Smooth muscle cell (in vitro differentiated cells): ENCODE data around the gene CTBP2. TPM values are rescaled to one million over a fixed set of nuclear protein-coding genes. Genes with fewer than 3 reads are reported as not detected.

Source experiments
- DNase-seq: peaks from one replicate; lab custom pipeline; 2025; ENCODE audit not compliant: unreplicated experiment; lab: John Stamatoyannopoulos, UW
- H2AFZ ChIP-seq: fragments of 200-600 bp; sonication (generic); 2 replicates; pipeline ENCODE4 v1.6.0; 2016; ENCODE audit warnings: antibody characterized with exemption, low read depth, mild to moderate bottlenecking
- H3F3A ChIP-seq: fragments of 200-600 bp; sonication (generic); 2 replicates; pipeline ENCODE4 v1.6.0; 2017; ENCODE audit warnings: antibody characterized with exemption, low read depth
- H3K27ac ChIP-seq: fragments of 200-600 bp; sonication (generic); 2 replicates; pipeline ENCODE4 v1.5.1; 2016; ENCODE audit warnings: low read depth, mild to moderate bottlenecking
- H3K27me3 ChIP-seq: fragments of 200-600 bp; sonication (generic); 2 replicates; pipeline ENCODE4 v1.6.1; 2016; ENCODE audit warnings: low read depth, mild to moderate bottlenecking
- H3K36me3 ChIP-seq: fragments of 200-600 bp; sonication (generic); 2 replicates; pipeline ENCODE4 v1.5.1; 2016; ENCODE audit warnings: low read depth
- H3K4me1 ChIP-seq: fragments of 200-600 bp; sonication (generic); 2 replicates; pipeline ENCODE4 v1.5.1; 2016; ENCODE audit warnings: low read depth
- H3K4me2 ChIP-seq: fragments of 200-600 bp; sonication (generic); 2 replicates; pipeline ENCODE4 v1.6.0; 2016; ENCODE audit warnings: mild to moderate bottlenecking
- H3K4me3 ChIP-seq: fragments of 200-600 bp; sonication (generic); 2 replicates; pipeline ENCODE4 v1.5.1; 2016; ENCODE audit warnings: mild to moderate bottlenecking
- H3K79me2 ChIP-seq: fragments of 200-600 bp; sonication (generic); 2 replicates; pipeline ENCODE4 v1.6.0; 2016; ENCODE audit warnings: low read depth, mild to moderate bottlenecking
- H3K9ac ChIP-seq: fragments of 200-600 bp; sonication (generic); 2 replicates; pipeline ENCODE4 v1.6.0; 2016; ENCODE audit warnings: low read depth
- H3K9me3 ChIP-seq: fragments of 200-600 bp; sonication (generic); replicated peaks from 2 replicates; pipeline ENCODE4 v1.5.1; 2016; ENCODE audit warnings: low read depth
- H4K20me1 ChIP-seq: fragments of 200-600 bp; sonication (generic); 2 replicates; pipeline ENCODE4 v1.6.0; 2016; ENCODE audit warnings: low read depth
- WGBS: methylation state at CpG from one replicate; pipeline ENCODE4 v1.1.7; 2016; ENCODE audit warnings: low lambda C conversion rate; 5-methylcytosine and 5-hydroxymethylcytosine counted together
- polyA plus RNA-seq: library from polyadenylated mRNA; unstranded; fragments of >200 nt; fragmentation: Nextera tagmentation; extraction: Ambion mirVana; gene quantifications from 2 replicates; pipeline ENCODE4 v1.2.1, GENCODE V29; 2016
- total RNA-seq: library from RNA; depleted of rRNA; stranded (reverse); fragments of >200 nt; gene quantifications from 2 replicates; pipeline ENCODE4 v1.2.3, GENCODE V29; 2014
- TF ChIP-seq, protein P1 (sequence below): fragments of 200-600 bp; sonication (generic); IDR thresholded peaks from 2 replicates; pipeline ENCODE4 v1.5.1; 2017; ENCODE audit warnings: borderline replicate concordance, mild to moderate bottlenecking, antibody characterized with exemption; ENCODE audit not compliant: insufficient read depth, poor library complexity, severe bottlenecking

Gene CTBP2
- total and polyA plus RNA-seq, 2 experiments from 2014 or later: 49.9 to 69.5 TPM

DNA sequence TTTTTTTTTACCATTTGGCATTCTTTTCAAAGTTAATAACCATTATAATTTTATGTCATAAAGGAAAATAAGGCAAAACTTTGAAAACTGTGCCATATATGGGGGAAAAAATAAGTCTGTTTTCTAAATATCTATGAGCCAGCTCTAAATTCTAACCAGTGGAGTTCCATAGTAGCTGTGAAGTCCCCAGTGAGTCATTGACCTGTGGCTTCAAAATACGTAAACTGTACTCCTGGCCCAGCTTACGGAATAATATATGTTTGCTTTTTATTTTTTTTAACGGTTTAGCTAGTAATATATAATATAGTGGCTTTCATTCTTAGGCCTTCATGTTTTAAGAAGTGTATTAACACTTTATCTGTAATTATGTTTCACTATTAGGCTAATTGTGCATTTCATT, 197.9 kb downstream of the CTBP2 start:
- WGBS: 74% methylated on average over 3 of the region's 3 CpGs
- no peaks in the 10 kb centered on the region for H3K36me3 ChIP-seq

DNA sequence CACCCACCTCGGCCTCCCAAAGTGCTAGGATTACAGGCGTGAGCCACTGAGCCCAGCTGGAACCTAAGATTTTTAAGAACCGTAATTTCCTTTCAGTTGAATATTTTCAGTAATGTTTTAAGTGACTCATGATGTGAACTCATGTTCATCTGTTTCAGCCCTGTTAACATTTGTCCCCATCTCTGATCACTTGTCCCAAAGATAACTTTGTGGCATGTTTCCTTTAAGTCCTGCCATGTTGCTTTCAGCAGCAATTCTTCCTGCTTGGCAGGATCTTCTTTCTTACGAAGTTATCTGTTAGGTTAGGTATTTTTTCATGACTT, 199.2 kb downstream of the CTBP2 start:
- Histone ChIP-seq H3K9me3 (no peaks in the 10 kb centered on the region), H3K4me1 (no peaks in the 10 kb centered on the region), H3K27ac (peak overlapping the region; percentile 34), H3K4me3 (no peak overlapping the region), H3F3A (no peaks in the 10 kb centered on the region), H3K4me2 (no peak overlapping the region), H3K36me3 (no peaks in the 10 kb centered on the region), H3K79me2 (peaks cover 100% of the 10 kb centered on the region), H2AFZ (no peak overlapping the region), H3K27me3 (no peaks in the 10 kb centered on the region), H4K20me1 (peaks cover 100% of the 10 kb centered on the region), H3K9ac (no peak overlapping the region)
- DNase-seq: no peak
- 76% methylated on average over 4 of the region's 4 CpGs for WGBS
- TF ChIP-seq, protein P1, sequence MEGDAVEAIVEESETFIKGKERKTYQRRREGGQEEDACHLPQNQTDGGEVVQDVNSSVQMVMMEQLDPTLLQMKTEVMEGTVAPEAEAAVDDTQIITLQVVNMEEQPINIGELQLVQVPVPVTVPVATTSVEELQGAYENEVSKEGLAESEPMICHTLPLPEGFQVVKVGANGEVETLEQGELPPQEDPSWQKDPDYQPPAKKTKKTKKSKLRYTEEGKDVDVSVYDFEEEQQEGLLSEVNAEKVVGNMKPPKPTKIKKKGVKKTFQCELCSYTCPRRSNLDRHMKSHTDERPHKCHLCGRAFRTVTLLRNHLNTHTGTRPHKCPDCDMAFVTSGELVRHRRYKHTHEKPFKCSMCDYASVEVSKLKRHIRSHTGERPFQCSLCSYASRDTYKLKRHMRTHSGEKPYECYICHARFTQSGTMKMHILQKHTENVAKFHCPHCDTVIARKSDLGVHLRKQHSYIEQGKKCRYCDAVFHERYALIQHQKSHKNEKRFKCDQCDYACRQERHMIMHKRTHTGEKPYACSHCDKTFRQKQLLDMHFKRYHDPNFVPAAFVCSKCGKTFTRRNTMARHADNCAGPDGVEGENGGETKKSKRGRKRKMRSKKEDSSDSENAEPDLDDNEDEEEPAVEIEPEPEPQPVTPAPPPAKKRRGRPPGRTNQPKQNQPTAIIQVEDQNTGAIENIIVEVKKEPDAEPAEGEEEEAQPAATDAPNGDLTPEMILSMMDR: no peak

More for the DNA sequence above, 197.9 kb downstream of the CTBP2 start:
- Histone ChIP-seq H3F3A (no peaks in the 10 kb centered on the region), H3K27ac (peak overlapping the region; percentile 33), H4K20me1 (peaks cover 99% of the 10 kb centered on the region), H3K4me3 (no peak overlapping the region), H2AFZ (no peak overlapping the region), H3K9me3 (no peaks in the 10 kb centered on the region), H3K4me2 (no peak overlapping the region), H3K27me3 (no peaks in the 10 kb centered on the region), H3K79me2 (peaks cover 99% of the 10 kb centered on the region), H3K4me1 (no peaks in the 10 kb centered on the region), H3K9ac (no peak overlapping the region)
- TF ChIP-seq, protein P1: no peak
- no peak for DNase-seq

DNA sequence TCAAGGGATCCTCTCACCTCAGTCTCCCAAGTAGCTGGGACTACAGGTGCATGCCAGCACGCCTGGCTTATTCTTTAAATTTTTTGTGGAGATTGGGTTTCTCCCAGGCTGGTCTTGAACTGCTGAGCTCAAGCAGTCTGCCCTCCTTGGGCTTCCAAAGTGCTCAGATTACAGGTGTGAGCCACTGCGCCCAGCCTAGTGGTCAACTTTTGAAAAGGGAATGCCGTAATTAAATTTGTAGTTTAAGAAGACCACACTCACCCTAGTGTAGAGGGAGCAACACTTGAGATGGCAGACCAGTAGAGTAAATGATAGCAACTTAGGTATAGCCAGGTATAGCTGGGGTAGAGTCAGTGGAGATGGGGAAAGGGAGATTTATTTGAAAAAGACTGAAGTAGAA, 200.8 kb downstream of the CTBP2 start:
- no peak overlapping the region for H3K27ac ChIP-seq
- no peaks in the 10 kb centered on the region for H3F3A ChIP-seq
- H2AFZ ChIP-seq: no peak overlapping the region
- H3K4me3 ChIP-seq: no peak overlapping the region
- H3K36me3 ChIP-seq: no peaks in the 10 kb centered on the region
- no peak overlapping the region for H3K9ac ChIP-seq
- no peaks in the 10 kb centered on the region for H3K27me3 ChIP-seq
- 95% methylated on average over 3 of the region's 3 CpGs for WGBS
- H3K79me2 ChIP-seq: peaks cover 100% of the 10 kb centered on the region
- TF ChIP-seq, protein P1: no peak
- H4K20me1 ChIP-seq: peaks cover 100% of the 10 kb centered on the region
- no peak overlapping the region for H3K4me2 ChIP-seq
- no peaks in the 10 kb centered on the region for H3K9me3 ChIP-seq
- H3K4me1 ChIP-seq: no peaks in the 10 kb centered on the region
- no peak for DNase-seq

DNA sequence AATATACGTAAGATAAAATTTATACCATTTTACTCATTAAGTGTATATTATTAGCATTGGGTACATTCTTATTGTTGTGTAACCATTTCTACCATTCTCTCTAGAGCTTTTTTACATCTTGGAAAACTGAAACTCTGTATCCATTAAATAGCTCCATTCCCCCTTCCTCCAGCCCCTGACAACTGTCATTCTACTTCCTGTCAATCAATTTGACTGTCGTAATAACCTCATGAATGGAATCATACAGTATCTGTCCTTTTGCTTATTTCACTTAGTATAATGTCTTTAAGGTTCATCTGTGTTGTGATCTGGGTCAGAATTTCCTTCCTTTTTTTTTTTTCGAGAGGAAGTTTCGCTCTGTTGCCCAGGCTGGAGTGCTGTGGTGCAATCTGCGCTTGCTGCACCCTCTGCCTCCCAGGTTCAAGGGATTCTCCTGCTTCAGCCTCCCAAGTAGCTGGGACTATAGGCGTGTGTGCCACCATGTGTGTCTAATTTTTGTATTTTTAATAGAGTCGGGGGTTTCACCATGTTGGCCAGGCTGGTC, 202.9 kb downstream of the CTBP2 start:
- H3K27ac ChIP-seq: no peak overlapping the region

More for the DNA sequence above, 202.9 kb downstream of the CTBP2 start:
- 97% methylated on average over 7 of the region's 7 CpGs for WGBS
- Histone ChIP-seq H4K20me1 (peaks cover 100% of the 10 kb centered on the region), H2AFZ (no peak overlapping the region), H3K4me2 (no peak overlapping the region), H3K9ac (no peak overlapping the region), H3K4me1 (no peaks in the 10 kb centered on the region), H3K9me3 (no peaks in the 10 kb centered on the region), H3K4me3 (no peak overlapping the region), H3K36me3 (no peaks in the 10 kb centered on the region), H3F3A (no peaks in the 10 kb centered on the region), H3K27me3 (no peaks in the 10 kb centered on the region), H3K79me2 (peaks cover 98% of the 10 kb centered on the region)
- DNase-seq: no peak
- TF ChIP-seq, protein P1: no peak
